Measurements from ENCODE around the gene IGSF21. TPM values are rescaled to one million over a fixed set of nuclear protein-coding genes. Genes with fewer than 3 reads are reported as not detected.
"Not testable (repeated sequence)": the region's sequence is repeated elsewhere in the genome, so short reads cannot be mapped to it uniquely, and the experiment has no call there.

IGSF21 gene
- total RNA-seq, 4 donors from 2014 or later, result not detected

GRCh38 chr1:18357622-18358230 lies 250.1 kb downstream of the IGSF21 start:
- no peak overlapping the region for H3K4me3 ChIP-seq
- no peak overlapping the region for H3K27ac ChIP-seq
- H3K4me1 ChIP-seq, result no peaks in the 10 kb centered on the region
- TF ChIP-seq CTCF (IDR thresholded peaks at IDR 0.05) (no peak), POLR2A (IDR thresholded peaks at IDR 0.05) (no peak)
- H3K27me3 ChIP-seq, result no peaks in the 10 kb centered on the region
- H3K9me3 ChIP-seq, result no peaks in the 10 kb centered on the region
- H3K36me3 ChIP-seq, result no peaks in the 10 kb centered on the region
- DNase-seq, result no peak

DNA sequence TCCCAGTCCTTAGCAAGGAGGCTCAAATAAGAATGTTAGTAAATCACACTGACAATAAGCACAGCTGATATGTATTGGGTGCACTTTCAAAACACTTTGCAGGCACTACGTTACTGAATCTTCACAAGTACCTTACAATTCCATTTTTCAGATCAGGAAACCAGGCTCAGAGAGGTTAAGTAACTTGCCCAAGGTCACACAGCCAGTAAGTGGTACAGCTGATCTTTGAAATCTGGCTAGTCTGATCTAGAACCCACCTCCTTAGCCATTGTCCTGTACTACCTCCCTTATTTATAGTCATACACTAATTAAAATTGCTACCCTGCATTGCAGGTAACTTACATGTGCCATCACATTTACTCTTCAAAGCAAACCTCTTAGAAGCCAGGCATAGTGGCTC lies 251.0 kb downstream of the IGSF21 start:
- Histone ChIP-seq H3K9me3 (no peaks in the 10 kb centered on the region), H3K4me3 (no peak overlapping the region), H3K4me1 (no peaks in the 10 kb centered on the region), H3K27ac (no peak overlapping the region), H3K36me3 (no peaks in the 10 kb centered on the region), H3K27me3 (no peaks in the 10 kb centered on the region)
- TF ChIP-seq POLR2A (IDR thresholded peaks at IDR 0.05) (no peak), CTCF (IDR thresholded peaks at IDR 0.05) (no peak)
- DNase-seq, result no peak

DNA sequence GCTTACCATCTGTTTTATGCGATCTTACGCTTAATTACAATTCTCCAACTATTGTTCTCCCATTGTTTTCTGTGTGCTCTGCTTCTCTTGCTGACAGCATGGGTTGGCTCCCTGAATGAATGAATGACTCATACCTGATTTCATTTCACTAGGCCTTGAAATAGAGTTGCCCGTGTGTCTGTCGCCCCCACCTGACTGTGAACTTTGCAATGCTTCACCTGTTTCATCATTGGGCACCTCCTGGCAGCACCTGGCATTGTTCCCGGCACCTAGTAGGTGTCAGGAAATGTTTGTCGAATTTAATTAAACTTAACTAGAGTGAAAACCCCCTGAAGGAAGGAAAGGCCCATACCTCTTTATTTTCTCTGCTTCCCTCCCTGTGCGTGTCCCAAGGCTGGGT lies 252.7 kb downstream of the IGSF21 start:
- no peaks in the 10 kb centered on the region for H3K36me3 ChIP-seq
- no peaks in the 10 kb centered on the region for H3K27me3 ChIP-seq
- H3K27ac ChIP-seq, result no peak overlapping the region
- no peak overlapping the region for H3K4me3 ChIP-seq
- TF ChIP-seq CTCF (IDR thresholded peaks at IDR 0.05) (no peak), POLR2A (IDR thresholded peaks at IDR 0.05) (no peak)
- H3K4me1 ChIP-seq, result no peaks in the 10 kb centered on the region
- no peaks in the 10 kb centered on the region for H3K9me3 ChIP-seq
- no peak for DNase-seq

DNA sequence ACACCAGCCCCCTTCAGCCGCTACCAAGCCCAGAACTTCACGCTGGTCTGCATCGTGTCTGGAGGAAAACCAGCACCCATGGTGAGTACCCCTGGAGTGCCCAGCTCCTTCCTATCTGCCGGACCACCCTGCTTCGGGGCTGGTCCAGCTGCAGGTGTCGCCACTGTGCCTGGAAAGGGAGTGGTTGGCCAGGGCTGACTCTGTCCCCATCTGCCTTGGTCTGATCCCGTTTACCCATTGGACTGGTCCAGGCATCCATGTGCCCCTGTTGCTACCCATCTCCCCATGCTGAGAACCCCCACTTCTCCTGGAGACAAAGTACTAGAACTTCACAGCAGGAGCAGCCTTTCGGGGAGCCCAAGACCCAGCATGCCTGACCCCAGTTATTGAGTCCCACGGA lies 254.6 kb downstream of the IGSF21 start:
- no peaks in the 10 kb centered on the region for H3K27me3 ChIP-seq
- H3K9me3 ChIP-seq, result no peaks in the 10 kb centered on the region
- DNase-seq, result no peak
- no peaks in the 10 kb centered on the region for H3K36me3 ChIP-seq
- no peak for TF ChIP-seq POLR2A (IDR thresholded peaks at IDR 0.05)
- H3K4me1 ChIP-seq, result no peaks in the 10 kb centered on the region
- no peak overlapping the region for H3K27ac ChIP-seq
- H3K4me3 ChIP-seq, result no peak overlapping the region

GRCh38 chr1:18363436-18363835 lies 255.8 kb downstream of the IGSF21 start:
- H3K36me3 ChIP-seq, result no peaks in the 10 kb centered on the region
- no peaks in the 10 kb centered on the region for H3K9me3 ChIP-seq
- H3K4me3 ChIP-seq, result no peak overlapping the region
- no peaks in the 10 kb centered on the region for H3K27me3 ChIP-seq
- no peak overlapping the region for H3K27ac ChIP-seq
- DNase-seq, result no peak
- no peaks in the 10 kb centered on the region for H3K4me1 ChIP-seq
- TF ChIP-seq POLR2A (IDR thresholded peaks at IDR 0.05) (no peak), CTCF (IDR thresholded peaks at IDR 0.05) (no peak)

DNA sequence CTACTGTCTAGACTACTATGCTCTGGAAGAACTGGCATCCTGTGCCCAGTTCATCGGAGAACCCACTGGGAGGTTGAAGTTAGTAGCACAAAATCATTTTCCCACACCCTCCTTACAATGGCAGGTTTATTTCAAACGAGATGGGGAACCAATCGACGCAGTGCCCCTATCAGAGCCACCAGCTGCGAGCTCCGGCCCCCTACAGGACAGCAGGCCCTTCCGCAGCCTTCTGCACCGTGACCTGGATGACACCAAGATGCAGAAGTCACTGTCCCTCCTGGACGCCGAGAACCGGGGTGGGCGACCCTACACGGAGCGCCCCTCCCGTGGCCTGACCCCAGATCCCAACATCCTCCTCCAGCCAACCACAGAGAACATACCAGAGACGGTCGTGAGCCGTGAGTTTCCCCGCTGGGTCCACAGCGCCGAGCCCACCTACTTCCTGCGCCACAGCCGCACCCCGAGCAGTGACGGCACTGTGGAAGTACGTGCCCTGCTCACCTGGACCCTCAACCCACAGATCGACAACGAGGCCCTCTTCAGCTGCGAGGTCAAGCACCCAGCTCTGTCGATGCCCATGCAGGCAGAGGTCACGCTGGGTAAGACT lies 257.6 kb downstream of the IGSF21 start:
- TF ChIP-seq POLR2A (IDR thresholded peaks at IDR 0.05), result no peak
- no peak for TF ChIP-seq CTCF (IDR thresholded peaks at IDR 0.05)
- Histone ChIP-seq H3K4me1 (no peaks in the 10 kb centered on the region), H3K36me3 (no peaks in the 10 kb centered on the region), H3K27ac (no peak overlapping the region), H3K27me3 (no peaks in the 10 kb centered on the region), H3K9me3 (no peaks in the 10 kb centered on the region), H3K4me3 (no peak overlapping the region)
- DNase-seq, result no peak

DNA sequence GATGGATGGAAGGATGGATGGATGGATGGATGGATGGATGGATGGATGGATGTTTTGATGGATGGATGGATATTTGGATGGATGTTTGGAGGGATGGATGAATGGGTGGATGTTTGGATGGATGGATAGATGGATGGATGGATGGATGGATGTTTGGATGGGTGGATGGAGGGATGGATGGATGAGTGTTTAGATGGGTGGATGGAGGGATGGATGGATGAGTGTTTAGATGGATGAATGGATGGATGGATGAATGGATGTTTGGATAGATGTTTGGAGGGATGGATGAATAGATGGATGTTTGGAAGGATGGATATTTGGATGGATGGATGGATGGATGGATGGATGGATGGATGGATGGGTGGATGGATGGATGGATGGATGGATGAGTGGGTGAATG lies 264.9 kb downstream of the IGSF21 start:
- not testable (repeated sequence) for H3K36me3 ChIP-seq, H3K27ac ChIP-seq, H3K27me3 ChIP-seq, H3K4me3 ChIP-seq, DNase-seq, H3K4me1 ChIP-seq, H3K9me3 ChIP-seq
